ENCODE measurements around the gene HSPBP1.
A peak's percentile ranks its signal among the peaks of the same experiment; 100 is the strongest.

The HSPBP1 gene

GRCh38 chr19:55311397-55311796 lies 31.5 kb upstream of the HSPBP1 start:
- DNase-seq (ENCODE audit: low spot score) = no peak
- no peak for TF ChIP-seq CTCF (IDR thresholded peaks at IDR 0.05; ENCODE audit: extremely low read depth, missing control alignments)

- no peak for DNase-seq (ENCODE audit: low spot score)
- TF ChIP-seq CTCF (IDR thresholded peaks at IDR 0.05; ENCODE audit: extremely low read depth, missing control alignments) = no peak
These were observed 30.6 kb upstream of the HSPBP1 start for GRCh38 chr19:55310498-55310897.

- TF ChIP-seq CTCF (IDR thresholded peaks at IDR 0.05; ENCODE audit: extremely low read depth, missing control alignments) = no peak
- DNase-seq (ENCODE audit: low spot score) = no peak
These were observed 29.5 kb upstream of the HSPBP1 start for GRCh38 chr19:55309448-55309847.

GRCh38 chr19:55308281-55308680 lies 28.4 kb upstream of the HSPBP1 start:
- no peak for DNase-seq (ENCODE audit: low spot score)
- no peak for TF ChIP-seq CTCF (IDR thresholded peaks at IDR 0.05; ENCODE audit: extremely low read depth, missing control alignments)

GRCh38 chr19:55306712-55307111 lies 26.8 kb upstream of the HSPBP1 start:
- no peak for TF ChIP-seq CTCF (IDR thresholded peaks at IDR 0.05; ENCODE audit: extremely low read depth, missing control alignments)
- no peak for DNase-seq (ENCODE audit: low spot score)

- no peak for TF ChIP-seq CTCF (IDR thresholded peaks at IDR 0.05; ENCODE audit: extremely low read depth, missing control alignments)
- DNase-seq (ENCODE audit: low spot score) = no peak
These were observed 26.2 kb upstream of the HSPBP1 start for GRCh38 chr19:55305983-55306562.

- TF ChIP-seq CTCF (IDR thresholded peaks at IDR 0.05; ENCODE audit: extremely low read depth, missing control alignments) = no peak
- peak; percentile 83 for DNase-seq (ENCODE audit: low spot score)
These were observed 25.6 kb upstream of the HSPBP1 start for GRCh38 chr19:55305491-55305890.

Measured in GM20000 (cell line).